Activated T-helper 17 cell treated with anti-CD3 and anti-CD28 coated beads, Interleukin-2, amount 50 U/mL, for 72 hours (primary cell): ENCODE data around the gene EDC3. TPM values are rescaled to one million over a fixed set of nuclear protein-coding genes. Genes with fewer than 3 reads are reported as not detected.
"Not testable (repeated sequence)": the region's sequence is repeated elsewhere in the genome, so short reads cannot be mapped to it uniquely, and the experiment has no call there.

Experiments used
- ATAC-seq: fragments of 150-1000 bp; cut with Tn5 transposase; replicated peaks from 2 replicates; pipeline ENCODE4 v1.10.0; 2021; ENCODE audit warnings: mild to moderate bottlenecking, moderate library complexity
- H3K27ac Mint-ChIP-seq: one replicate; pipeline ENCODE4 v1.8.0; 2022; ENCODE audit warnings: mixed read lengths
- H3K27me3 Mint-ChIP-seq: one replicate; pipeline ENCODE4 v1.8.0; 2022; ENCODE audit warnings: mixed read lengths
- H3K36me3 Mint-ChIP-seq: one replicate; pipeline ENCODE4 v1.8.0; 2022; ENCODE audit warnings: low read depth, mild to moderate bottlenecking, mixed read lengths
- H3K4me1 Mint-ChIP-seq: one replicate; pipeline ENCODE4 v1.8.0; 2022; ENCODE audit warnings: mixed read lengths
- H3K4me3 Mint-ChIP-seq: one replicate; pipeline ENCODE4 v1.8.0; 2022; ENCODE audit warnings: mild to moderate bottlenecking, mixed read lengths
- H3K9me3 Mint-ChIP-seq: one replicate; pipeline ENCODE4 v1.8.0; 2022; ENCODE audit warnings: mixed read lengths
- total RNA-seq, 2 donors: library from RNA; stranded (reverse); gene quantifications; one replicate each; pipeline ENCODE4 v1.2.3, GENCODE V29; 2022

The EDC3 gene
- total RNA-seq, 2 donors from 2014 or later = 47.9 to 56.0 TPM

DNA sequence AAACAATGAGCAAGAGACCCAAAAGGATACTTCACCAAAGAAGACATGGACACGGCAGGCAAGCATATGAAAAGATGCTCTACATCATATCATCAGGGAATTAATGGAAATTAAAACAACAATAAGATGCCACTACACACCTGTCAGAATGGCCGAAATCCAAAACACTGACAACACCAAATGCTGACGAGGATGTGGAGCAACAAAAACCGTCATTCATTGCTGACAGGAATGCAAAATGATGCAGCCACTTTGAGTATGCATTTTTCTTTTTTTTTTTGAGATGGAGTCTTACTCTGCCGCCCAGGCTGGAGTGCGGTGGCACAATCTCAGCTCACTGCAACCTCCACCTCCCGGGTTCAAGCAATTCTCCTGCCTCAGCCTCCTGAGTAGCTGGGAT is 19.0 kb downstream of the EDC3 start:
- ATAC-seq = no peak
- Mint-ChIP-seq H3K27me3 (no peaks in the 10 kb centered on the region), H3K27ac (no peak overlapping the region), H3K9me3 (no peaks in the 10 kb centered on the region), H3K36me3 (peaks cover 40% of the 10 kb centered on the region), H3K4me1 (peaks cover 7% of the 10 kb centered on the region), H3K4me3 (no peak overlapping the region)

- Mint-ChIP-seq H3K4me3 (no peak overlapping the region), H3K9me3 (no peaks in the 10 kb centered on the region), H3K27ac (no peak overlapping the region), H3K4me1 (no peaks in the 10 kb centered on the region), H3K36me3 (peaks cover 52% of the 10 kb centered on the region), H3K27me3 (no peaks in the 10 kb centered on the region)
- no peak for ATAC-seq
Measured at GRCh38 chr15:74674161-74674560, 21.7 kb downstream of the EDC3 start.

- H3K9me3 Mint-ChIP-seq = no peaks in the 10 kb centered on the region
- H3K4me3 Mint-ChIP-seq = no peak overlapping the region
- no peaks in the 10 kb centered on the region for H3K4me1 Mint-ChIP-seq
- no peak for ATAC-seq
- no peaks in the 10 kb centered on the region for H3K27me3 Mint-ChIP-seq
- no peak overlapping the region for H3K27ac Mint-ChIP-seq
- peaks cover 81% of the 10 kb centered on the region for H3K36me3 Mint-ChIP-seq
Measured at GRCh38 chr15:74669627-74670026, 26.2 kb downstream of the EDC3 start.

DNA sequence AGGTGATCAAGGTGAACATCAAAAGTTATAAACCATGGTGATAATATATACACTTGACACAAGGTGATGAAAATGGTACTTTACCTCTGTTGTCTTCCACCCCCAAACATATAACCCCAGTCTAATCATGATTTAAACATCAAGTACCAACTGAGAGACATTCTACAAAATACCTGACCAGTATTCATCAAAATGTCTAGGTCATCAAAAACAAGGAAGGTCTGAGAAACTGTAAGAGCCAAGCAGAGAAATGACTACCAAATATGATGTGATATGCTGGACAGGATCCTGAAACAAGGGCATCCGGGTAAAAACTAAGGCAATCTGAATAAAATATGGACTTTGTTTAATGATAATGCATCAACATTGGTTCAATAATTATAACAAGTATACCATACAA is 27.8 kb downstream of the EDC3 start:
- Mint-ChIP-seq H3K4me1 (no peaks in the 10 kb centered on the region), H3K9me3 (no peaks in the 10 kb centered on the region), H3K4me3 (no peak overlapping the region), H3K27me3 (no peaks in the 10 kb centered on the region), H3K36me3 (peaks cover 64% of the 10 kb centered on the region), H3K27ac (no peak overlapping the region)
- ATAC-seq = no peak

- no peaks in the 10 kb centered on the region for H3K4me1 Mint-ChIP-seq
- H3K36me3 Mint-ChIP-seq = peaks cover 37% of the 10 kb centered on the region
- H3K27me3 Mint-ChIP-seq = no peaks in the 10 kb centered on the region
- ATAC-seq = no peak
- no peak overlapping the region for H3K27ac Mint-ChIP-seq
- no peak overlapping the region for H3K4me3 Mint-ChIP-seq
- H3K9me3 Mint-ChIP-seq = no peaks in the 10 kb centered on the region
Measured at GRCh38 chr15:74664670-74665069, 31.2 kb downstream of the EDC3 start.

- no peaks in the 10 kb centered on the region for H3K27me3 Mint-ChIP-seq
- peaks cover 37% of the 10 kb centered on the region for H3K36me3 Mint-ChIP-seq
- no peak overlapping the region for H3K4me3 Mint-ChIP-seq
- H3K9me3 Mint-ChIP-seq = no peaks in the 10 kb centered on the region
- H3K4me1 Mint-ChIP-seq = no peaks in the 10 kb centered on the region
- no peak overlapping the region for H3K27ac Mint-ChIP-seq
- no peak for ATAC-seq
Measured at GRCh38 chr15:74664028-74664616, 31.7 kb downstream of the EDC3 start.

DNA sequence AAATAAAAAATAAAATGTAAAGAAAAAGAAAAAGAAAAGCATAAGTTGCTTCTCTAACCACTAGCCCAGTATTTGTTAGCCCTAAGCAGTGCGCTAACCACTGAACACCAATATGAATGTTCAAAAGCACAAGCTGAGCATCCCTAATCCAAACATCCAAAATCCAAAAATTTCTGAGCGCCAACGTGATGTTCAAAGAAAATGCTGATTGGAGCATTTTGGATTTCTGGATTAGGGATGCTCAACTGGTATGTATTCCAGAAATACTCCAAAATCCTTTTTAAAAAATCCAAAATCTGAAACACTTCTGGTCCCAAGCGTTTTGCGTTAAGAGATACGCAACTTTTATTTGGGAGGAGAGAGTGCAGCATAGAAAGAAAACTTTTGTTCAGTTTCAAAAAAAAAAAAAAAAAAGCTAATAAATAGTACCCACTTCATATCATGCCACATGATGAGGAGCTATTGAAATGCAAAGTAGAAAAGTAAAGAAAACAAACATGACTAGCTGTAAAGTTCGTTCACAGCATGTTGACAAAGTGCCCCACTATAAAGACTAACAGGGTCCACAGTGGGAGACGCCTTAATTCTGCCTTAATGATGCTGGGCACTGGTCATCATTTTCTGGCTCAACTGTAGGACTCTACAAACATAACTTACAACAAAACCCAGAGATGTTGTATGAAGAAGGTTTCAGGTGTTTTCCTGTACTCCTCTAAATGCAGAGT is 32.4 kb downstream of the EDC3 start:
- ATAC-seq = no peak
- no peaks in the 10 kb centered on the region for H3K27me3 Mint-ChIP-seq
- peaks cover 31% of the 10 kb centered on the region for H3K36me3 Mint-ChIP-seq
- H3K9me3 Mint-ChIP-seq = no peaks in the 10 kb centered on the region
- no peak overlapping the region for H3K27ac Mint-ChIP-seq
- no peak overlapping the region for H3K4me3 Mint-ChIP-seq
- H3K4me1 Mint-ChIP-seq = no peaks in the 10 kb centered on the region

DNA sequence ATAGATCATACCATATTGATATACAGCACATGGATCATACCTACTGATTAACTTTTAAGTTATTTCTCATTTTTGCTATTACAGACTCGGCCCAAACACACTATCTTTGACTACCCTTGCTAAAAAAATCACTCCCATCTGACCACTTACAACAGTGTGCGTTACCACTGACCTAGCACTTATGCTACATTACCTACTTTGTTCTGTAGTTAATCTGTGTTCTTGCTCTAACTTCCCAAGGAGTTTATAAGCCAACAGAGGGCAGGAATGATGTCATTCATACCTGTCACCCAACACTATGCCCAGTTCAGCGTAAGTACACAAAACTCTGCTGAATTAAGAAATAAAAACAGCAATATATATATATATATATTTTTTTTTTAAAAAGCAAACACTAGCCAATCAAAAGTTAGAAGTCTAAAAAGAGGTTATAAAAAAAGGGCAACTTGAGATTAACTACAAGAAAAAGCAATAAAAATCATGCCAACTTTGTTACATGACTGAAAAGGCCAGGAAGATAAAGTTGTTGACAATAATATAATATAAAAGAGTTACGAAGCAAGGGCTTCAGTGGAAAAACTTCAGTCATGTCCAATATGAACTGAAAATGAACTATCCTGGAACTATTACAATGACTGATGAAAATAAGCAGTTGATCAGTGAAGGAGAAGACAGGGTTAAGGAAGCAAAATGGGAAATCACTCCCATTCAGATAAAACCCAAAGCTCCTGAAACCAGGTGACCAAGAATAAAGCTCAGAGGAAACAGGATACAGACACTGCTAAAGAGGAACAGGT is 33.6 kb downstream of the EDC3 start:
- Mint-ChIP-seq H3K9me3 (no peaks in the 10 kb centered on the region), H3K36me3 (peaks cover 20% of the 10 kb centered on the region)

GRCh38 chr15:74661280-74661679 is 34.5 kb downstream of the EDC3 start:
- not testable (repeated sequence) for H3K4me3 Mint-ChIP-seq, H3K27ac Mint-ChIP-seq, H3K4me1 Mint-ChIP-seq, H3K9me3 Mint-ChIP-seq, H3K27me3 Mint-ChIP-seq, ATAC-seq
- peaks cover 14% of the 10 kb centered on the region for H3K36me3 Mint-ChIP-seq

More for the DNA sequence above, 33.6 kb downstream of the EDC3 start:
- H3K4me3 Mint-ChIP-seq = no peak overlapping the region
- ATAC-seq = no peak
- no peak overlapping the region for H3K27ac Mint-ChIP-seq
- peaks cover 6% of the 10 kb centered on the region for H3K4me1 Mint-ChIP-seq
- H3K27me3 Mint-ChIP-seq = no peaks in the 10 kb centered on the region

DNA sequence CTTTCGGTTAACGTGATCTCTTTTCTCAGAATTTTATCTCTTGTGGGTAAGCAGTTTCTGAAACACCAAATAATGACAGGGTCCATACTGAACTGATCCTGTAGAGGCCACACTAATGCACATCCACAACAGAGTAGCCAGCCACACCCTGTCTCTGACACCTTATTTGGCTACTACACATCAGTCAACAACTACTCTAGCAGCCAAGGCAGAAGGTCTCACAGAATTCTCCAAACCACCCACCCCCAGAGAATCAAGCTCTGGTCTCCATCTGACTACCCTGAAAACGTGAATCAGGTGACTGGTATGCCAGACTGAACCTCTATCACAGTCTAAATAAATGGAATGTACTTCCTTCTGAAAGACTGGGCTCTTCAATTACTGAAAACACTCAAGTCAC is 38.0 kb downstream of the EDC3 start:
- Mint-ChIP-seq H3K27me3 (no peaks in the 10 kb centered on the region), H3K27ac (peak overlapping the region; percentile 12), H3K36me3 (peaks cover 37% of the 10 kb centered on the region), H3K9me3 (no peaks in the 10 kb centered on the region), H3K4me1 (peaks cover 11% of the 10 kb centered on the region), H3K4me3 (no peak overlapping the region)
- peak; percentile 52 for ATAC-seq

DNA sequence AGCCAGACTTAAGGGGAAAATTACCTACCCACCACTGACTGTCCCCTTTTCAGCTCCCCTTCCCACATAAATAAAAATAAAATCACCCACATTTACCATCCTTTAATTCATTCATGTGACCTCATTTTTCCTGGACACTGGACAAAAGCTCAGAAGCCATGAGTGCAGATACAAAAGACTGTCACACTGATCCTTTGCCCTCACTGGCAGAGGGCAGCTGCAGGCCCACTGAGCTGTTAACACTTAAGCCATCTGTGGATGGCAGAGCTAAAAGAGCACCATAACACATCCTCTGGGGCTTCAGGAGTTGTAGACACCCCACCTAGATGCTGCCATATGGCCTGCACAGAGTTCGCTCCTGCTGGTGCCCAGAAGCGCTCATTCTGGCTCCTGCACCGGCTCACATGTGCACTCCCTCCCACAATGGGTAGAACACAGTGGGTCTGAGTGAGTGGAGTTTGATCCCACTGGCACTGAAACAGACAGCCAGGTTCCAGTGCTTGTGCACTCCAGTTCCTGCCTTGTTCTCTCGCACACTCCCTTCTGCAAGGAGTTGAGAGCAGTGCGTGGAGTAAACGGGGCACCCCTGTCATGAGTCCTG is 38.8 kb downstream of the EDC3 start:
- Mint-ChIP-seq H3K36me3 (peaks cover 37% of the 10 kb centered on the region), H3K27me3 (no peaks in the 10 kb centered on the region), H3K27ac (peak overlapping the region; percentile 12), H3K4me1 (peaks cover 11% of the 10 kb centered on the region), H3K9me3 (no peaks in the 10 kb centered on the region), H3K4me3 (no peak overlapping the region)
- ATAC-seq = no peak

DNA sequence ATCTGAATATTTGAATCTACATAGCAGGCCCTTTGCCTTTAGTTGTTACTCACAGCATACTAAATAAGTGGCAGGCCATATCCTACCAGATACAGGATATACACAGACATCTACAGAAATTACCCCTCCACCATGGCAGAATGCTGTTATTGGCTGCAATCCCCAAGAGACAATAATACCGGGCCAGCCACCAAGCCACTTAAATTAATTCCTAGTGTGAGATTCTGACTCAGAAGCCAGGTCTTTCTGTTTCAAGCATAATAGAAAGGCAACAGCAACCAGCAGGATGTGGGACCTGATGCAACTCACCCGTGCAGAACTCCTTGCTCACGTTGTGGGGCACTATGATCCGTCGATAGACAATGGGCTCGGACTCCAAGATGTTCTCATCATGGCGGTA is 40.4 kb downstream of the EDC3 start:
- H3K9me3 Mint-ChIP-seq = no peaks in the 10 kb centered on the region
- H3K27me3 Mint-ChIP-seq = no peaks in the 10 kb centered on the region
- peaks cover 12% of the 10 kb centered on the region for H3K4me1 Mint-ChIP-seq
- H3K4me3 Mint-ChIP-seq = no peak overlapping the region
- peak; percentile 92 for ATAC-seq
- peak overlapping the region; percentile 75 for H3K27ac Mint-ChIP-seq
- H3K36me3 Mint-ChIP-seq = peaks cover 44% of the 10 kb centered on the region

DNA sequence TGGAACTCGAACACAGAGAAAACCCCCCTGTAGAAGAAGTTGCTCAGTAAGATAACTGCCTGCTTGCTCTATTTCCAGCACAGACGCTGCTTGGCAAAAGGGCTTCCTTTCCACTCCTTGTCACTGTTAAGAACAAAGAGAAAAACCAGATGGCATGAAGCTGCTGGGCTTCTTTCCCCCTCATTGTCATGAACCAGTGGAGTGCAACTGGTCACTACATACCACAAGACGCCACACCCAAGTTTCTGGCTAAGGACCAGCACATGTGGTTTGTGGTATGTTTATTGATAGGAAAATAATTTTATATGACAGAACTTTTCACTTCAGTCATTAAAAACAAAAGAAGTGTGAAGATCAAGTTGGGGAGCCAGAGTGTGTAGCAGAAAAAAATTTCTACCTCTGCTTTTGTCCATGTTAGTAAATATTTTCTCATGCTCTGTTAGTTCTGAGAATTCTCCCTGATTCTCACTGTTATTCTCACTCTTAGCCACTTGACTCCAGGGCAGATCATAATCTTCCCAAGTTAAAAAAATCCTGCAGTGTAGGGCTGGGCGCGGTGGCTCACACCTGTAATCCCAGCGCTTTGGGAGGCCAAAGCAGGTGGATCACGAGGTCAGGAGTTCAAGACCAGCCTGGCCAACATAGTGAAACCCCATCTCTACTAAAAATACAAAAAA is 42.3 kb downstream of the EDC3 start:
- Mint-ChIP-seq H3K36me3 (peaks cover 49% of the 10 kb centered on the region), H3K4me3 (no peak overlapping the region)

DNA sequence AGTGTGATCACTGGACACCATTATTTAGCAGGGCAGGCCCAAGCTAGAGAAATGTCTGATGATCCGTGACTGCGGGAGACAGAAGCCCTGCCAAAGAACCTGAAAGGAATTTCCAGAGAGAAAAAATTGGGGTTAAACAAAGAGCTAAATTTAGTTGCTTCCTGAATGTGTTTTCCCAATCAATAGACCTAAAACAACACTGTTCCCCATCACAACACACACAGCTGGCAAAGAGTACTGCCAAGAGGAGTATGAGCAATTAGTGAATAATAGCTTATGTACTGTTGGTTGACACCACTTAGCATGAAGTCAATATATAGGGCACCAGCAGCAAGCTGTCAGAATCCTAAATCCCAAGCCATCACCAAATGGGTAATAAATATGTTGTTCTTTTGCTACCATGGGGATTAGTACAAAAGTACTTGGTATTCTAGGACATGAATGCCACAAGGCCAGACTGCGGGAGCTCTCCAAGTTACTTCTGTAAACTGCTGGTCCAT is 44.5 kb downstream of the EDC3 start:
- Mint-ChIP-seq H3K4me1 (peaks cover 17% of the 10 kb centered on the region), H3K4me3 (no peak overlapping the region), H3K27me3 (no peaks in the 10 kb centered on the region), H3K36me3 (peaks cover 63% of the 10 kb centered on the region), H3K9me3 (no peaks in the 10 kb centered on the region), H3K27ac (no peak overlapping the region)
- no peak for ATAC-seq

More for the DNA sequence above, 42.3 kb downstream of the EDC3 start:
- H3K27me3 Mint-ChIP-seq = no peaks in the 10 kb centered on the region
- H3K9me3 Mint-ChIP-seq = no peaks in the 10 kb centered on the region
- ATAC-seq = no peak
- peaks cover 22% of the 10 kb centered on the region for H3K4me1 Mint-ChIP-seq
- H3K27ac Mint-ChIP-seq = no peak overlapping the region
